Activated T-helper 1 cell treated with anti-CD3 and anti-CD28 coated beads, Interleukin-12 subunit alpha, Interleukin-12 subunit beta, Interleukin-2, Interleukin-4 antibody, amounts not matched to agents 30 ng/mL and 10 ng/mL and 1 ng/mL, durations not matched to agents 14 hours and 24 hours and 36 hours (primary cell): ENCODE measurements around the gene ARPP21. TPM values are rescaled to one million over a fixed set of nuclear protein-coding genes. Genes with fewer than 3 reads are reported as not detected.

Experiments used
- DNase-seq: peaks from one replicate; pipeline ENCODE4 v3.0.0; 2021; ENCODE audit warnings: low spot score
- H3K27ac Mint-ChIP-seq: one replicate; pipeline ENCODE4 v1.8.0; 2021; ENCODE audit warnings: mild to moderate bottlenecking, mixed read lengths
- H3K27me3 Mint-ChIP-seq: one replicate; pipeline ENCODE4 v1.8.0; 2022; ENCODE audit warnings: mild to moderate bottlenecking, moderate library complexity, mixed read lengths; ENCODE audit not compliant: insufficient read depth
- H3K36me3 Mint-ChIP-seq: one replicate; pipeline ENCODE4 v1.8.0; 2021; ENCODE audit warnings: low read depth, mixed read lengths
- H3K4me1 Mint-ChIP-seq: one replicate; pipeline ENCODE4 v1.8.0; 2021; ENCODE audit warnings: low read depth, mixed read lengths
- H3K4me3 Mint-ChIP-seq: one replicate; pipeline ENCODE4 v1.8.0; 2021; ENCODE audit warnings: mild to moderate bottlenecking, moderate library complexity, mixed read lengths
- H3K9me3 Mint-ChIP-seq: one replicate; pipeline ENCODE4 v1.8.0; 2021; ENCODE audit warnings: mixed read lengths
- intact Hi-C: fragments of 100-400 bp; cut with micrococcal nuclease; formaldehyde crosslinking; loops from one replicate; pipeline ENCODE4 v1.15.1; 2024
- total RNA-seq: library from RNA; stranded (reverse); gene quantifications from 2 replicates; pipeline ENCODE4 v1.2.3, GENCODE V29; 2022

ARPP21 gene
- total RNA-seq, 1 donor from 2014 or later: not detected

DNA sequence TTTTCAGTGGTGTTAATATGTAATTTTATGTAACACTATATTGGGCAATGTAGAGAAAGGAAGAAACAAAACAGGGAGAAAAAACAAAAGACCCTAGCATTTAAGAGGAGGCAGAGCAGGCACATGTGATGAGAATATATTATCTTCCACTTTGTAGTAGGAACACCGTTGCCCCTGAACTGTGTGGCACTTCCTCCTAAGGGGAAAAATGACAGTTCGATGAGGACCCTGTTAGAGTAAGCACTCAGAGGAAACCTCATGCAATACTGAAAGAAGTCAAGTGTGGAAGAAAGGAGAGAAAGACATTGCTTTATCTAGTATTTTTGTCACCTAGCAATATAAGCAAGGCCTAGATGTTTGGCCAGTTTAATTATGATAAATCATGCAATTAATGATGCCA, 32.2 kb downstream of the ARPP21 start:
- intact Hi-C loops: no loop called here
- Mint-ChIP-seq H3K9me3 (no peaks in the 10 kb centered on the region), H3K4me3 (no peak overlapping the region), H3K36me3 (no peaks in the 10 kb centered on the region), H3K27me3 (peaks cover 2% of the 10 kb centered on the region), H3K27ac (no peak overlapping the region), H3K4me1 (no peaks in the 10 kb centered on the region)
- DNase-seq: no peak

GRCh38 chr3:35673017-35673416, 33.7 kb downstream of the ARPP21 start:
- intact Hi-C loops: no loop called here
- H3K36me3 Mint-ChIP-seq: no peaks in the 10 kb centered on the region
- no peaks in the 10 kb centered on the region for H3K9me3 Mint-ChIP-seq
- H3K4me1 Mint-ChIP-seq: no peaks in the 10 kb centered on the region
- no peak overlapping the region for H3K27ac Mint-ChIP-seq
- H3K27me3 Mint-ChIP-seq: no peaks in the 10 kb centered on the region
- H3K4me3 Mint-ChIP-seq: no peak overlapping the region
- DNase-seq: no peak

DNA sequence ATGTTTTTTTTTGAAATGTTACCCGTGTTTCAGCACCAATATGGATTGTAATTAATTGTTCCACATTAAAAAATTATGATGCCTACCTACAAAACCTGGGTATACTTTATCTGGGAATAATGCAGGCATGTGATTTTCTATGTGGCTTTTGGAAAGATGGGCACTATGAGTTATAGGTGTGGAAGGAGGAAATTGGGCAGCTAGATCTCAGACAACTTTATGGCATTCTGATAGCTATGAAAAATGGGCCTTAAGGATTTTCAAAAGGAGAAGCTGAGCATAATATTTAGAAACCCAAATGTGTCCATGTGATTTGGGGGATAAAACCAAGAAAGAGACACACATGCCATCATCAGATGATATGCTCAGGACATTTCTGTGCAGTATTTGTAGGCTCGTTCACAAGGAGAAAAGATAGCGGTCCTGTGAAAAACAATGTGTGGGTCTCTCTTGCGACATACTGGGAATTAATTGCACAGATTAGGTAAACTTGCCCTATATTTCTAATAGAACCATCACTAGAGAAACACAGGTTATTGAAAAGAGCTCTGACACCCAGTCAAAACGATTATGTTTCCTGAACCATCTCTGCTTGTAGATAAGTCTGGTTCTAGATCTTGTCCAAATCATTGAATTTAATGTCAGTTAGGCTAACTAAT, 35.3 kb downstream of the ARPP21 start:
- no peaks in the 10 kb centered on the region for H3K27me3 Mint-ChIP-seq
- no peaks in the 10 kb centered on the region for H3K9me3 Mint-ChIP-seq
- no peak overlapping the region for H3K27ac Mint-ChIP-seq
- intact Hi-C loops: no loop called here
- no peak for DNase-seq
- H3K4me1 Mint-ChIP-seq: no peaks in the 10 kb centered on the region
- H3K36me3 Mint-ChIP-seq: no peaks in the 10 kb centered on the region
- no peak overlapping the region for H3K4me3 Mint-ChIP-seq

- Mint-ChIP-seq H3K36me3 (no peaks in the 10 kb centered on the region), H3K9me3 (no peaks in the 10 kb centered on the region), H3K4me1 (no peaks in the 10 kb centered on the region), H3K4me3 (no peak overlapping the region), H3K27me3 (no peaks in the 10 kb centered on the region), H3K27ac (no peak overlapping the region)
- intact Hi-C loops: no loop called here
- no peak for DNase-seq
Observed at GRCh38 chr3:35675206-35675605, 35.9 kb downstream of the ARPP21 start.

- intact Hi-C loops: no loop called here
- H3K4me1 Mint-ChIP-seq: no peaks in the 10 kb centered on the region
- no peak overlapping the region for H3K4me3 Mint-ChIP-seq
- DNase-seq: no peak
- H3K27ac Mint-ChIP-seq: no peak overlapping the region
- H3K27me3 Mint-ChIP-seq: peaks cover 1% of the 10 kb centered on the region
- no peaks in the 10 kb centered on the region for H3K36me3 Mint-ChIP-seq
- H3K9me3 Mint-ChIP-seq: no peaks in the 10 kb centered on the region
Observed at GRCh38 chr3:35675621-35676020, 36.3 kb downstream of the ARPP21 start.

DNA sequence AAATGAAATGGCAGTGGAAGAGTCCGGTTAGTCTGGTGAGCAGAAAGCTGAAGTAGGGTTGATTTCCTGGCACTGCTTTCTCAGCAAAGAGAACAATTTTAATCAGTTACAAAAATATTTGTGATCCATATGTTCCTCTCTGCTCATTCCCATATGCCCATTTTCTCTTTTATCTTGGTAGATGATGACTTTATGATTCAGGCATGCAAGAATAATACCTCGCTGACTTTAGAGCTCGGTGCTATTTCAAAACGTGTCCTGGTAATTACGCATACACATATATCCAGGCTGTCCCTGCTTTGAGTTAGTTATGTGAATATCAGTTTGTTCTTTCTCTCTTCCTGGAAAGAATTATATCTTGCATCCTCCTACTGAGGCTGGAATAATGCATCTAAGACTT, 38.5 kb downstream of the ARPP21 start:
- H3K27ac Mint-ChIP-seq: no peak overlapping the region
- intact Hi-C loops: no loop called here
- H3K9me3 Mint-ChIP-seq: no peaks in the 10 kb centered on the region
- H3K4me1 Mint-ChIP-seq: no peaks in the 10 kb centered on the region
- no peak overlapping the region for H3K4me3 Mint-ChIP-seq
- H3K36me3 Mint-ChIP-seq: no peaks in the 10 kb centered on the region
- DNase-seq: no peak
- H3K27me3 Mint-ChIP-seq: peaks cover 2% of the 10 kb centered on the region

DNA sequence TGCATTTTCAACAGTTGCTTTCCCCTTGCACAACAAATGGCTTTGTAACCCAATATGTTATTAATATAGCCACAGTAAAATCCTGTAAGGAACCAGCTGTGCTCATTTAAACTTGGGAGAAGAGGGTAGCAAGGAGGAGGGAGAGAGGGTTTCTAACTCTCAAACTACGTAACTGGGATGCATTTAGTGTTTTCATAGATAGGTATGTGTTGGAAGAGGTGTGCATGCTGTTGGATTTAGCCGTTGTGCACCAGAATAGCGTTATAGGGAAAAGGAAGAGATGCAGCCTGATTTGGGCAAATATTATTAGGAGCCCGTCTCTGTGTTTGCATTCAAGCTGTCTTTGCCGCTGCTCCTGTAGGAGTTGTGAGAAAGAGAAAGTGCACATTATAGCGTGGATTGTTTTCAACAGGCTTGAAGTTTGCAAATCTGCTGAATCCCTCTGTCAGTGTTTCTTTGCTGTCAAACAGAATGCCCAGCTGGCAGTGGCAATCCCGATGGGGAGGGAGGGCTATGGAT, 39.4 kb downstream of the ARPP21 start:
- intact Hi-C loops: no loop called here
- no peaks in the 10 kb centered on the region for H3K36me3 Mint-ChIP-seq
- H3K27me3 Mint-ChIP-seq: peaks cover 2% of the 10 kb centered on the region
- no peaks in the 10 kb centered on the region for H3K4me1 Mint-ChIP-seq
- no peaks in the 10 kb centered on the region for H3K9me3 Mint-ChIP-seq
- no peak for DNase-seq
- H3K27ac Mint-ChIP-seq: no peak overlapping the region
- H3K4me3 Mint-ChIP-seq: no peak overlapping the region

GRCh38 chr3:35679409-35680080, 40.2 kb downstream of the ARPP21 start:
- no peaks in the 10 kb centered on the region for H3K4me1 Mint-ChIP-seq
- no peak overlapping the region for H3K4me3 Mint-ChIP-seq
- no peaks in the 10 kb centered on the region for H3K36me3 Mint-ChIP-seq
- no peaks in the 10 kb centered on the region for H3K9me3 Mint-ChIP-seq
- no peak for DNase-seq
- H3K27me3 Mint-ChIP-seq: peaks cover 2% of the 10 kb centered on the region
- intact Hi-C loops: no loop called here
- H3K27ac Mint-ChIP-seq: no peak overlapping the region

- intact Hi-C loops: no loop called here
- Mint-ChIP-seq H3K4me1 (no peaks in the 10 kb centered on the region), H3K27ac (no peak overlapping the region), H3K4me3 (no peak overlapping the region), H3K9me3 (no peaks in the 10 kb centered on the region), H3K27me3 (peaks cover 2% of the 10 kb centered on the region), H3K36me3 (no peaks in the 10 kb centered on the region)
- DNase-seq: no peak
Observed at GRCh38 chr3:35680866-35681650, 41.7 kb downstream of the ARPP21 start.

- Mint-ChIP-seq H3K36me3 (no peaks in the 10 kb centered on the region), H3K9me3 (no peaks in the 10 kb centered on the region)
- intact Hi-C loops: no loop called here
Observed at GRCh38 chr3:35685153-35685552, 45.8 kb downstream of the ARPP21 start.

DNA sequence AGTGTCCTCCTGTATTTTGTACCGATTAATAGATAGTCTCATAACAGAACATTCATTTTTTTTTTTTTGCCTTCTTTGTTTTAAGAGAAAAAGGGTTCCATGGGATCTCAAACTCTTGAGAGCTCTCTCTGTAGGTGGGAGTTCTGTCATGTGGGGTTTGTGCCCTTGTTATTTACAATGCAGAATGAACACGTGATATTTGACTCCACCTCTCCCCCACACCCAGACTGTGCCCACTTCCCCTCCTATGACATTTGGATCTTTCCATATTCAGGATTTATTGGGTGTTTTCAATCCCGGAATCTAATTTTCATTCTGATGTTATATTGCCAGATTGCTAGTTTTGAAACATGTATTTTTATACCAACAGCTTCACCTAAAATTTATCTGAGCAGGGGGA, 49.5 kb downstream of the ARPP21 start:
- intact Hi-C loops: no loop called here
- H3K9me3 Mint-ChIP-seq: no peaks in the 10 kb centered on the region
- no peaks in the 10 kb centered on the region for H3K36me3 Mint-ChIP-seq
- H3K27me3 Mint-ChIP-seq: no peaks in the 10 kb centered on the region
- H3K27ac Mint-ChIP-seq: no peak overlapping the region
- no peak for DNase-seq
- no peak overlapping the region for H3K4me3 Mint-ChIP-seq
- H3K4me1 Mint-ChIP-seq: no peaks in the 10 kb centered on the region

More at GRCh38 chr3:35685153-35685552, 45.8 kb downstream of the ARPP21 start:
- H3K27me3 Mint-ChIP-seq: peaks cover 2% of the 10 kb centered on the region
- DNase-seq: no peak
- H3K4me1 Mint-ChIP-seq: no peaks in the 10 kb centered on the region
- no peak overlapping the region for H3K4me3 Mint-ChIP-seq
- no peak overlapping the region for H3K27ac Mint-ChIP-seq

DNA sequence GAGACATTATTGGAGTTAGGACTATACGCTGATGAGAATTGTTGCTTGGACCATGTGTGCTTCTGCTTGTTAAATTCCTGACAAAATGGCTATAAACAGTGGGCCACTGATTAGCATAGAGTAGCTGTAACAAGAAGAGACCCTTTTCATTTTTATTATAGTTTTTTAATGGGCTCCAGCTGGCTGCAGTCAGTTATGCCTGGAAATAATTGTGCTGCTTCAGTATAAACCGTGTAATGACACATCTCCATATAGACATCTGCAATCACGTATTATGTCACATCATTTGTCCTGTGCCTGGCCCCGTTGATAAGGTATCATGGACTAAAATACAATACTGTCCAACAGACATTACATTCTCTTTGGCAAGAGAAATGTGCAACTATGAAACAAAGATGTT, 50.9 kb downstream of the ARPP21 start:
- Mint-ChIP-seq H3K4me3 (no peak overlapping the region), H3K27ac (no peak overlapping the region), H3K36me3 (no peaks in the 10 kb centered on the region), H3K4me1 (no peaks in the 10 kb centered on the region), H3K9me3 (no peaks in the 10 kb centered on the region), H3K27me3 (no peaks in the 10 kb centered on the region)
- intact Hi-C loops: no loop called here
- DNase-seq: no peak

- no peak for DNase-seq
- Mint-ChIP-seq H3K27ac (no peak overlapping the region), H3K4me3 (no peak overlapping the region), H3K36me3 (no peaks in the 10 kb centered on the region), H3K4me1 (no peaks in the 10 kb centered on the region), H3K27me3 (no peaks in the 10 kb centered on the region), H3K9me3 (no peaks in the 10 kb centered on the region)
- intact Hi-C loops: no loop called here
Observed at GRCh38 chr3:35705904-35706303, 66.6 kb downstream of the ARPP21 start.
